ENCODE results near the gene PIAS1. TPM values are rescaled to one million over a fixed set of nuclear protein-coding genes. Genes with fewer than 3 reads are reported as not detected.

PIAS1 gene
- total and polyA plus RNA-seq, 2 donors (not counting 3 experiments of a cell fraction or from before 2014, with no cell fraction given): 23.7 to 24.2 TPM

DNA sequence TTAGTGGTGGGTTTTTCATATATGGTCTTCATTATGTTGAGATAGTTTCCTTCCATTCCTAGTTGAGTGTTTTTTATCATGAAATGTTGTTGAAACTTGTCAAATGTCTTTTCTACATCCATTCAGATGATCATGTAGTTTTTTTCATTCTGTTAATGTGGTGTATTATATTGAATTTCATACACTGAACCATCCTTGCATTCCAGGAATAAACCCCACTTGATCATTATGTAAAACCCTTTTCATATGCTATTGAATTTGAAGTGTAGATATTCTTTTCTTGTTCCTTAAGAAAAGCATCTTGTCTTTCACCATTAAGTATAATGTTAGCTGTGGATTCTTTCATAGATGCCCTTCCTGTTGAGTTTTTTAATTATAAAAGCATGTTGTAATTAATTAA, 42.9 kb downstream of the PIAS1 start:
- no peak for DNase-seq (ENCODE audit: low read depth, low spot score)
- Histone ChIP-seq H2AFZ (ENCODE audit: low read depth, low read length) (no peak overlapping the region), H3K79me2 (ENCODE audit: control insufficient read depth, insufficient read depth, low read length) (peaks cover 62% of the 10 kb centered on the region), H3K9me3 (replicated peaks; ENCODE audit: control insufficient read depth, insufficient read depth, low read length) (no peaks in the 10 kb centered on the region), H3K9me1 (replicated peaks; ENCODE audit: control insufficient read depth, extremely low read depth, insufficient read depth, low read length) (no peaks in the 10 kb centered on the region), H3K9ac (replicated peaks; ENCODE audit: extremely low read depth, insufficient read depth, low read length) (no peak overlapping the region), H3K4me1 (ENCODE audit: control insufficient read depth, extremely low read depth, insufficient read depth, low read length) (peaks cover 8% of the 10 kb centered on the region), H3K4me2 (ENCODE audit: insufficient read depth, low read length) (no peak overlapping the region), H3K36me3 (ENCODE audit: control insufficient read depth in 2 of 2, extremely low read depth in 1 of 2, insufficient read depth in 2 of 2, low read length in 2 of 2) (no peaks in the 10 kb centered on the region), H3K27ac (ENCODE audit: insufficient read depth, low read depth, low read length) (no peak overlapping the region), H3K27me3 (ENCODE audit: control insufficient read depth in 2 of 2, insufficient read depth in 2 of 2, low read length in 2 of 2) (no peaks in the 10 kb centered on the region), H3K4me3 (replicated peaks in 1 of 3; ENCODE audit: insufficient read depth in 1 of 3, low read depth in 1 of 3, low read length in 3 of 3) (no peak overlapping the region), H4K20me1 (replicated peaks; ENCODE audit: control insufficient read depth, extremely low read depth, insufficient read depth, low read length) (peaks cover 8% of the 10 kb centered on the region)
- TF ChIP-seq GATA2 (IDR thresholded peaks at IDR 0.05; ENCODE audit: insufficient read depth, insufficient read length, low read depth, low read length) (no peak), JUN (IDR thresholded peaks at IDR 0.05; ENCODE audit: borderline replicate concordance, insufficient read depth, insufficient read length, low read depth) (no peak), EZH2 (IDR thresholded peaks at IDR 0.05; ENCODE audit: borderline replicate concordance, low read depth, low read length, severe bottlenecking) (no peak), FOS (IDR thresholded peaks at IDR 0.05; ENCODE audit: borderline replicate concordance, insufficient read depth, low read length) (no peak), MYC (IDR thresholded peaks at IDR 0.05; ENCODE audit: low read depth, low read length) (no peak), POLR2A (IDR thresholded peaks at IDR 0.05; ENCODE audit: low read depth, low read length) (no peak), POLR2AphosphoS5 (IDR thresholded peaks at IDR 0.05; ENCODE audit: insufficient read depth, low read depth, low read length) (no peak)
- TF ChIP-seq, protein P1, sequence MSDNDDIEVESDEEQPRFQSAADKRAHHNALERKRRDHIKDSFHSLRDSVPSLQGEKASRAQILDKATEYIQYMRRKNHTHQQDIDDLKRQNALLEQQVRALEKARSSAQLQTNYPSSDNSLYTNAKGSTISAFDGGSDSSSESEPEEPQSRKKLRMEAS (IDR thresholded peaks at IDR 0.05; ENCODE audit: insufficient read depth, insufficient read length): no peak
- TF ChIP-seq, protein P2, sequence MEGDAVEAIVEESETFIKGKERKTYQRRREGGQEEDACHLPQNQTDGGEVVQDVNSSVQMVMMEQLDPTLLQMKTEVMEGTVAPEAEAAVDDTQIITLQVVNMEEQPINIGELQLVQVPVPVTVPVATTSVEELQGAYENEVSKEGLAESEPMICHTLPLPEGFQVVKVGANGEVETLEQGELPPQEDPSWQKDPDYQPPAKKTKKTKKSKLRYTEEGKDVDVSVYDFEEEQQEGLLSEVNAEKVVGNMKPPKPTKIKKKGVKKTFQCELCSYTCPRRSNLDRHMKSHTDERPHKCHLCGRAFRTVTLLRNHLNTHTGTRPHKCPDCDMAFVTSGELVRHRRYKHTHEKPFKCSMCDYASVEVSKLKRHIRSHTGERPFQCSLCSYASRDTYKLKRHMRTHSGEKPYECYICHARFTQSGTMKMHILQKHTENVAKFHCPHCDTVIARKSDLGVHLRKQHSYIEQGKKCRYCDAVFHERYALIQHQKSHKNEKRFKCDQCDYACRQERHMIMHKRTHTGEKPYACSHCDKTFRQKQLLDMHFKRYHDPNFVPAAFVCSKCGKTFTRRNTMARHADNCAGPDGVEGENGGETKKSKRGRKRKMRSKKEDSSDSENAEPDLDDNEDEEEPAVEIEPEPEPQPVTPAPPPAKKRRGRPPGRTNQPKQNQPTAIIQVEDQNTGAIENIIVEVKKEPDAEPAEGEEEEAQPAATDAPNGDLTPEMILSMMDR (IDR thresholded peaks at IDR 0.05; ENCODE audit: extremely low read depth in 1 of 2, insufficient read depth in 1 of 2, low read depth in 1 of 2, low read length in 2 of 2): no peak
- FAIRE-seq: no peak
- POLR2A ChIA-PET: no interaction called here
- intact Hi-C loops (cut with micrococcal nuclease): no loop called here
- no TSS peak for BruUV-seq (replicated peaks)
- CTCF ChIA-PET: no interaction called here
- dilution Hi-C loops (cut with MboI; ENCODE audit: extremely low pct_ligation_motif_present, low sequenced_read_pairs): no loop called here

Measured in endothelial cell of umbilical vein (primary cell).